NCI-H510A treated with DMSO at 0.1 percent for 48 hours (cell line): ENCODE results near the gene ACSL3.

Experiments used
- DNase-seq: peaks from one replicate; lab custom pipeline; 2025; lab: John Stamatoyannopoulos, UW

ACSL3 gene

DNA sequence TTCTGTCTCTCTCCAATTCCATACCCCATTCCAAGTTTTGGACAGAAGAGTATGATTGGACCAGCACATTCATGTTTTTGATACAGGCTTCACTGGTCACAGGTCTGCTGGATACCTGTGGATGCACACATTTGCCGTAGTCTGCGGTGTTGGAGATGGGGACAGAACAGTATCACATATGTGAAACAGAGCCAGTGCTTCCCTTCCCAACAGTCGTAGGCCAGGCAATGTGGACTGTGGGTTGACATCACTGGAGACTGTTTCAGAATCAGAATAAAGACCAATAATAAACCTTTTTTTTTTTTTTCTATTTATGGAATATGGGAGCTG is 18.7 kb downstream of the ACSL3 start:
- DNase-seq: no peak

DNA sequence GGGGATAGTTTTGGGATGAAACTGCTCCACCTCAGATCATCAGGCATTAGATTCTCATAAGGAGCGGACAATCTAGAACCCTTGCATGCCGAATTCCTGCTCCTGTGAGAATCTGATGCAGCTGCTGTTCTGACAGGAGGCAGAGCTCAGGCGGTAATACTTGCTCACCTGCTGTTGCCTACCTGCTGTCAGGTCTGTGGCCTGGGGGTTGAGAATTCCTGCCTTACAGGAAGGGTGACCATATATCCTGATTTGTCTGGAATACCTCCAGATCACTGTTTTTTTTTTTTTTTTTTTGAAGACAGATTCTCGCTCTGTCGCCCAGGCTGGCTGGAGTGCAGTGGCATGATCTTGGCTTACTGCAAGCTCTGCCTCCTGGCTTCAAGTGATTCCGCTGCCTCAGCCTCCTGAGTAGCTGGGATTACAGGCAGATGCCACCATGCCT is 21.7 kb downstream of the ACSL3 start:
- DNase-seq: no peak

- no peak for DNase-seq
Measured at GRCh38 chr2:222883420-222883819, 22.6 kb downstream of the ACSL3 start.

DNA sequence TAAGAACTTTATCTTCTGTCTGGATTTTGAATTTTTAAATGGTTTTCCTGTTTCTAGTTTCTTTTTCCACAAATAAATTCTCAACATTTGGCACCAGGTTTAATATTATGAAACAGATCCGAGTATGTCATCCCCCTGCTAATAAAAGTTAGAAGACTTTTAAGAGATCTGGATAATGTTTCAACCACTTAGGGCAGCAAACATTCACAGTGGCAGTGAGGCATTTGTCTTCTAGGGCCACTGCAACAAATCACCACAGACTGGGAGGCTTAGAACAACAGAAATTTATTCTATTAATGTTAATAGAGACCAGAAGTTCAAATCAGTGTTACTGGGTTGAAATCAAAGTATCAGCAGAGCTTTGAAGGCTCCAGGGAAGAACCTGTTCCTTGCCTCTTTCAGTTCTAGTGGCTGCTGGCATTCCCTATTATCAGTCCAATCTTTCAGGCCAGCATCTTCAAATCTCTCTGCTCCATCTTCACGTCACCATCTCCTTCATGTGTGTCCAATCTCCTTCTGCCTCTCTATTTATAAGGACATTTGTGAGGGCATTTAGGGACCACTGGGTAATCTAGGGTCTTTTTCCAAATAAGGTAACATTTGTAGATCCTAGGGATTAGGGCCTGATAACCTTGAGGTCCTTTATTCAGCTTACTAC is 23.4 kb downstream of the ACSL3 start:
- peak; percentile 19 for DNase-seq

DNA sequence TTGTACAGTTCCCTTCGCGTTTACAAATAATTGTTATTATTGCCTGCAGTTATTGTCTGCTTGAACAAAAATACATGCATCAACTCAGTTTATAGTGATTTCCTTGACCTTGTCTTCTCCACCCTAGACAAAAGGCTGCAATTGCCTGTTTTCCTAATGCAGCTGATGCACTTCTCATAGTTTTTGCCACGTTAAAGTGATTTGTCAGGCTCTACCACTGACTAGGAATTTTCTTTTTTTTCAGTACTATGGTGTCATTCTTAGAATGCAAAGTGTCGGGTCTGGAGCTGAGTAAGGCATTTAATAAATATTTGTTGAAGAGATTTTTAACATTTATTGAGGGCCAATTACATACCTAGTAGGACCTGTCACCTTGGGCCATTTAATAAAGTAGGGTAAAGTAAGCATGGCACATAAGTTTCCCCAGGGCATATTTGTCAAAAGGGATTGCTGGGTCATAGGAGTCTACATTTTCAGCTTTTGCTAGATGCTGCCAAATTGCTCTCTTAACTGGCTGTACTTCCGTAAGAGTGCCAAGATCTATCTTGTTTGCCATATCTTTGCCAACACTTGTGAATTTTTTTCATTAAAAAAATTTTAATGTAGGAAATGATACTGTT is 24.1 kb downstream of the ACSL3 start:
- no peak for DNase-seq

DNA sequence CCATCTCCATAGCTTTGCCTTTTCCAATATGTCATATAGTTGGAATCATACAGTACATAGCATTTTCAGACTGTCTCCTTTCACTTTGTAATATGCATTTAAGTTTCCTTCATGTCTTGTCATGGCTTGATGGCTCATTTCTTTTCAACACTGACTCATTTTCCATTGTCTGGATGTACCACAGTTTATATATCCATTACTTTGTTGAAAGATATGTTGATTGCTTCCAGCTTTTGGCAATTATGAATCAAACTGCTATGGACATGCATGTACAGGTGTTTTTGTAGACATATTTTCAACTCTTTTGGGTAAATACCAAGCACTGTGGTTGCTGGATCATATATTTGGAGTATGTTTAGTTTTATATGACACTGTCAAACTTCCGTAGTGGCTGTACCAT is 26.3 kb downstream of the ACSL3 start:
- DNase-seq: no peak

DNA sequence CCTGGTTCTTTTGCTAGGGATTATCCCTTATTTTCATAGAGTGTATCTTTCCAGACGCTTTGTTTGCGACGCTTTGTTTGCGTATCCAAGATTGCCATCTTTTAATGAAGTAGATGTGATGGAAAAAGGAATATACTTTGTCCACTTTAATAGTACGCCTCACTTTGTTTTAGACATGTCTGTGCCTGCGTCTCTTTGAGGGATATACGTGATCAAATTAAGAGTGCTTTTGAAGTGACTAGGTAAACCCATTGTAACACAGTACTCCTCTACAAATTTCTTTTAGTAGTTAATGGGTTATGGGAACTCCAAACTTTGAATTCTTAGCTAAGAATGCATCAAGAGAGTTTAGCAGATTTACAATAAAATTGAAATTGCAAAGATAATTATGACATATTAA is 27.9 kb downstream of the ACSL3 start:
- peak; percentile 66 for DNase-seq

DNA sequence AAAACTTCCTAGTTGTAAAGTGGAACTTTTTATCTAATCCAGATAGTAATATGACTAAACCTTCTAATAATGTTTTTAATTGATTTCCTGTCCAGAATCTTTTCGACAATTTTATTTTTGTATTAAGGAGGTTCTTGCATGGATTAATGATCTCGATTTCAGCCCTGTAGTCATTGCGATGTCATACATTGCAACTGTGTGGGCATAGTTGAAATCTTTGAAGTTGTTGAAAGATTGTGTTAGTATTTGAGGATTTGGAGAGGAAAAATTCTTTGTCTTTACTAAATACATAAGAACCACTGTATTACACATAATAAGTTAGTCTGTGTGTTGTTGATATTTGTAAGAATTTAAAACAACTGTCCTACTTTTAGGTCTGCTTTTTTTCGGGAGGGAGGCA is 31.1 kb downstream of the ACSL3 start:
- DNase-seq: no peak

DNA sequence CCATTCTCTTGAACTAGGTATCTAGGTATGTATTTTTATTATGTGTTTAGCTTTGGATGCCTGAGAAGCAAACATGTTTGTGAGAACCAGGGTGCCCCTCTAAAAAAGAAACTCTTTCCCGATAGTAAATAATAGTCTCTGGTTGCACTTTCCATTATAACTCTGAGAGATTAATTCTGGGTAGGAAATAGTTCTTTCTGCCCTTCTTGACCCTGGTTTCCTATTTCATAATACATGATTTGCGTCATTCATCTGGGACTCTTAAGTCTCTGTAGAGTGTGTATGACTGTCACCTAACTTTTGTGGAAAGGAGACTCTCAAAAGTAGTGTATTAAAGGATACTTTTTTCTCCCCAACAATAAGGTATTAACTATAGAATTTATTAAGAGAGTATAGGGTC is 31.5 kb downstream of the ACSL3 start:
- no peak for DNase-seq

DNA sequence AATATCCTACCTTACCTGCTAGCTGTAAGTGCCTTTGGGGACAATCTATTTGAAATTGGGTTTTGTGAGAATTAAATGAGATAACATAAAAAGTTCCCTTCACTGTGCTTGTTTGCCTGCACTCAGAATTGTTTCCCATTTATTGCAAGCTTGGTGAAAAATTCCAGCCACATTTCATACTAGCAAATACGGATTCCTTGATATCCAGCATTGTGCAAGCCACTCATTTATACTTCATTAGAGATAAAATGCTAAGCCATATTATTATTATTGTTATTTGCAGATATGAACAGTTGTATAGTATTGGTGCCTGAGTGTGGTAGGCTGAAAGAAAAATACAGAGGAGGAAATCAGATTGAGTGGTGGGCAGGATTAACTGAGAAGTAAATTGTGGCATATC is 31.9 kb downstream of the ACSL3 start:
- DNase-seq: no peak

- no peak for DNase-seq
Measured at GRCh38 chr2:222893716-222894115, 32.9 kb downstream of the ACSL3 start.

GRCh38 chr2:222895144-222895543 is 34.3 kb downstream of the ACSL3 start:
- DNase-seq: no peak

GRCh38 chr2:222897898-222898297 is 37.1 kb downstream of the ACSL3 start:
- DNase-seq: no peak

GRCh38 chr2:222899413-222900181 is 38.8 kb downstream of the ACSL3 start:
- DNase-seq: no peak

GRCh38 chr2:222900354-222900753 is 39.5 kb downstream of the ACSL3 start:
- DNase-seq: no peak

- no peak for DNase-seq
Measured at GRCh38 chr2:222902660-222903059, 41.8 kb downstream of the ACSL3 start.

GRCh38 chr2:222903234-222904220 is 42.7 kb downstream of the ACSL3 start:
- peak; percentile 52 for DNase-seq

GRCh38 chr2:222904557-222905258 is 43.9 kb downstream of the ACSL3 start:
- no peak for DNase-seq

DNA sequence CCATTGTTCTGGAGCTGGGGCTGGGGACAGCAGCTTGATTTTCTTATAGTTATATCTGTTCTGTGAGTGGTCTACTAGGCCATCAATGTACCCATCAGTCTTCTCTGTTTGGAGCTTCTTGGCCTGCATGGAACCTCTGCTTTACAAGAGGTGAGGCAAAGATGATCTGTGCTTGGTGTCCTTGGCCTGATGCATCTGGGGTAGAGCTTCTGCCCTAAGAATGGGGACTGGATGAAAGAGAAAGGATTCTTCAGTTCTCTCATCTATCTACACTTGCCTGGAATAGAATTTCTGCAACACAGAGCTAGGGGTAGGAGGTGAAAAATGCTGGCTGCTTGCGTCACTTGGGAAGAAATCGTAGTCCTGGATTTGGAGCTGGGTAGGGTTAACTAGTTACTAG is 46.2 kb downstream of the ACSL3 start:
- no peak for DNase-seq

DNA sequence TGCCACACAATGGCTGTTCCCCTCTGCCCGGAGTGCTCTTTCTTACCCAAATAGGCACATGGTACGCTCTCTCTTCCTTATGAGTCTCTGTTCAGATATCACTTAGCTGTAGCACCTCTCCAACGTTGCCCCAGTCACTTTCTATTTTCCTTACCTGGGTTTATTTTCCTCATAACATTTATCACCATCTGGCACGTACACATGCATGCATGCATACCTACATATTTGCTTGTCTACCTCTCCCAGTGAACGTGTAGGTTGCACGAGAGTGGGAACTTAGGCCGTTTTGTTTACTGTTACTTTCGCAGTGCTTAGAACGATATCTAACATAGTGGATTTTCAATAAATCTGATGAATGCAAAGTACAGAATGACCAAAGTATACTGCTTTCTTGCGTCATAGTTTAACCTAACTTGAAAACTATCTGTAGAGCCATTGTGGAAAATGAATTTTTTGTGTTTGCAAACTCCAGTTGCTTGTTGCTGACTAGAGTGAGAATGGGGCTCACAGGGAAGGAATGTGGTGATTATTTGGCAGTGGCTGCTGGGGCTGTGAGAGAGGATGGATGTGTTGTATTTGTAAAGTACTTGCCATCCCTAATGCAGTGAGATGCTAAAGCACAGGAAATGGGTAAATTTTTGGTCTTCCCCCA is 47.1 kb downstream of the ACSL3 start:
- no peak for DNase-seq

- DNase-seq: no peak
Measured at GRCh38 chr2:222909286-222909685, 48.5 kb downstream of the ACSL3 start.
